Measurements from ENCODE around the gene NLRC5.

NLRC5 gene

DNA sequence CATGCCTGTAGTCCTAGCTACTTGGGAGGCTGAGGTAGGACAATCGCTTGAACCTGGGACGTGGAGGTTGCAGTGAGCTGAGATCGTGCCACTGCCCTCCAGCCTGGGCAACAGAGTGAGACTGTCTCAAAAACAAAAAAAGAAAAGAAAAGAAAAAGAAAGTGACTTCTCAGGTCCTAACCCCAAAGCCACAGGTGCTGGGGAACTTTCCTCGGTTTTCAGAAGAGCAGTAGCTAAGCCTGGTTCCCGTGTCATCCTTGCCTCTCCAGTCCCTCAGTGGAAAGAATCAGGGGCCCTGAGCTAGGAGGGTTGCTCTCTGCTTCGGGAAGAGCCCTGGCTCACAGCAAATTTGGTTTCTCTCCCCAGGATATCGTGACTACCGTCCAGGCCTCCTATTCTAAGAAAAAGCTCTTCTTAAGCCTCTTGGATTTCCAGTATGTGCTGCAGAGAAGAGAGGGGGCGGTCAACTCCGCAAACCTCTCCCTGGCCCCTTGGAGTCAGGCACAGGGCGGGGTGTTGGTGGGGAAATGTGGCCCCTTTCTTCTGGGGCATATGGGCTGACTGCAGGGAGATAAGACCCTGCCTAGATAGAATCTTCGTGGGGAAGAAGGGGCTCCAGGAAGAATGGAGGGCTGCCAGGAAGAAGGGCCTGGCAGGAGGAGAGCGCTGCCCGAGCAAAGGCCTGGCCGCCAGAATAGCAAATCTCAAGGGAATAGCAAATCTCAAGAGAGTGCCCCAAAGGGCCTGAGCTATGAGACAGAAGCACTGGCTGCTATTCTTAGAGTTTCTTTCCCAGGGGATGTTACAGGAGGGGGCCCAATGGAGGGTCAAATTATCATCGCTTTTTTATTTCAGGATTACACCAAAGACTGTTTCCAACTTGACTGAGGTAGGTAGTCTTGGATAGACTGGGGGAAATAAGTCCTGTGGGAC is 8.3 kb upstream of the NLRC5 start:
- Histone ChIP-seq H3K18ac (ENCODE audit: low read length) (peak overlapping the region; percentile 18), H2BK12ac (ENCODE audit: low read length) (peak overlapping the region; percentile 24), H3K14ac (ENCODE audit: low read length) (no peak overlapping the region), H3K27ac (replicated peaks; ENCODE audit: low read length) (peak overlapping the region; percentile 27), H3K9ac (ENCODE audit: low read depth, low read length, poor library complexity) (no peak overlapping the region), H3K4me3 (ENCODE audit: low read length in 2 of 2) (no peak overlapping the region), H3K36me3 (replicated peaks in 1 of 2; ENCODE audit: control insufficient read depth in 2 of 2, insufficient read depth in 2 of 2, low read length in 2 of 2) (no peaks in the 10 kb centered on the region), H3K9me3 (replicated peaks in 1 of 2; ENCODE audit: control insufficient read depth in 2 of 2, insufficient read depth in 1 of 2, low read depth in 1 of 2, low read length in 2 of 2) (no peaks in the 10 kb centered on the region), H2AFZ (ENCODE audit: low read length) (peak overlapping the region; percentile 72), H2AK5ac (ENCODE audit: low read depth, low read length) (no peak overlapping the region), H3K4me2 (ENCODE audit: insufficient read depth, low read length, poor library complexity, severe bottlenecking) (no peak overlapping the region), H3K4ac (ENCODE audit: low read length) (no peak overlapping the region), H2BK120ac (ENCODE audit: low read depth, low read length) (no peak overlapping the region), H3K79me1 (ENCODE audit: low read depth, low read length) (no peaks in the 10 kb centered on the region), H4K91ac (ENCODE audit: low read depth, low read length, poor library complexity) (no peak overlapping the region), H3K4me1 (ENCODE audit: control insufficient read depth in 2 of 2, insufficient read depth in 1 of 2, low read depth in 1 of 2, low read length in 2 of 2) (peaks cover 6 to 7% of the 10 kb centered on the region in 2 donors), H2BK15ac (ENCODE audit: low read length) (no peak overlapping the region), H3K27me3 (ENCODE audit: control insufficient read depth in 3 of 3, insufficient read depth in 3 of 3, low read depth in 1 of 3, low read length in 3 of 3) (peaks cover 0 to 47% (median 0%) of the 10 kb centered on the region in 3 experiments), H3K23ac (ENCODE audit: low read depth, low read length, poor library complexity) (no peak overlapping the region), H4K8ac (ENCODE audit: low read depth, low read length) (no peak overlapping the region), H2BK5ac (ENCODE audit: low read length) (no peak overlapping the region)
- DNase-seq (ENCODE audit: low spot score), result no peak
- no CpG with 5 or more reads among the region's 16 CpGs for WGBS, 2 donors (ENCODE audit: extremely low coverage in 2 of 2, insufficient read length in 2 of 2, insufficient replicate concordance in 1 of 2)

DNA sequence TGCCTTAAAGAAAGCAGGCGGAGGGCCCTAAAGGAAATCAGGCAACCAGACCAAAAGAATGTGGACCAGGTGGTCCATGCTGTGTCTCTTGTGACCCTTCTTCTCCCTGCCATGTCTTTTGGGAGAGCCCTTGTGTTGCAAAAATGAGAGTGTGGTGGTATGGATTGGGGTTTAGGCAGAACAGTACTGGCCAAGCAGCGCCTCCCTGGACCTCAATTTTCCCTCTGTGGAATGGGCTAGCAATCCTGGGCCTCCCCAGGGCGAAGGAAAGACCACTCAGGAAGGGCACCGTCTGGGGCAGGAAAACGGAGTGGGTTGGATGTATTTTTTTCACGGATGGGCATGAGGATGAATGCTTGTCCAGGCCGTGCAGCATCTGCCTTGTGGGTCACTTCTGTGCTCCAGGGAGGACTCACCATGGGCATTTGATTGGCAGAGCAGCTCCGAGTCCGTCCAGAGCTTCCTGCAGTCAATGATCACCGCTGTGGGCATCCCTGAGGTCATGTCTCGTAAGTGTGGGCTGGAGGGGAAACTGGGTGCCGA is 7.6 kb upstream of the NLRC5 start:
- no peak overlapping the region for H3K4ac ChIP-seq (ENCODE audit: low read length)
- H4K8ac ChIP-seq (ENCODE audit: low read depth, low read length), result no peak overlapping the region
- no peaks in the 10 kb centered on the region for H3K36me3 ChIP-seq (replicated peaks in 1 of 2; ENCODE audit: control insufficient read depth in 2 of 2, insufficient read depth in 2 of 2, low read length in 2 of 2)
- H3K27me3 ChIP-seq (ENCODE audit: control insufficient read depth in 3 of 3, insufficient read depth in 3 of 3, low read depth in 1 of 3, low read length in 3 of 3), result peaks cover 0 to 51% (median 0%) of the 10 kb centered on the region in 3 experiments
- no peak overlapping the region for H3K4me3 ChIP-seq (ENCODE audit: low read length in 2 of 2)
- H3K23ac ChIP-seq (ENCODE audit: low read depth, low read length, poor library complexity), result no peak overlapping the region
- no peak overlapping the region for H3K27ac ChIP-seq (replicated peaks; ENCODE audit: low read length)
- H3K14ac ChIP-seq (ENCODE audit: low read length), result peak overlapping the region; percentile 15
- no peak overlapping the region for H2BK12ac ChIP-seq (ENCODE audit: low read length)
- no peak overlapping the region for H2BK15ac ChIP-seq (ENCODE audit: low read length)
- H3K18ac ChIP-seq (ENCODE audit: low read length), result no peak overlapping the region
- no peaks in the 10 kb centered on the region for H3K9me3 ChIP-seq (replicated peaks in 1 of 2; ENCODE audit: control insufficient read depth in 2 of 2, insufficient read depth in 1 of 2, low read depth in 1 of 2, low read length in 2 of 2)
- H3K4me1 ChIP-seq (ENCODE audit: control insufficient read depth in 2 of 2, insufficient read depth in 1 of 2, low read depth in 1 of 2, low read length in 2 of 2), result peaks cover 6 to 7% of the 10 kb centered on the region in 2 donors
- H3K4me2 ChIP-seq (ENCODE audit: insufficient read depth, low read length, poor library complexity, severe bottlenecking), result no peak overlapping the region
- no CpG with 5 or more reads among the region's 12 CpGs for WGBS, 2 donors (ENCODE audit: extremely low coverage in 2 of 2, insufficient read length in 2 of 2, insufficient replicate concordance in 1 of 2)
- no peak overlapping the region for H2BK5ac ChIP-seq (ENCODE audit: low read length)
- H3K9ac ChIP-seq (ENCODE audit: low read depth, low read length, poor library complexity), result no peak overlapping the region
- H2AFZ ChIP-seq (ENCODE audit: low read length), result peak overlapping the region; percentile 72
- H4K91ac ChIP-seq (ENCODE audit: low read depth, low read length, poor library complexity), result no peak overlapping the region
- no peak for DNase-seq (ENCODE audit: low spot score)
- no peak overlapping the region for H2BK120ac ChIP-seq (ENCODE audit: low read depth, low read length)
- no peaks in the 10 kb centered on the region for H3K79me1 ChIP-seq (ENCODE audit: low read depth, low read length)
- no peak overlapping the region for H2AK5ac ChIP-seq (ENCODE audit: low read depth, low read length)

DNA sequence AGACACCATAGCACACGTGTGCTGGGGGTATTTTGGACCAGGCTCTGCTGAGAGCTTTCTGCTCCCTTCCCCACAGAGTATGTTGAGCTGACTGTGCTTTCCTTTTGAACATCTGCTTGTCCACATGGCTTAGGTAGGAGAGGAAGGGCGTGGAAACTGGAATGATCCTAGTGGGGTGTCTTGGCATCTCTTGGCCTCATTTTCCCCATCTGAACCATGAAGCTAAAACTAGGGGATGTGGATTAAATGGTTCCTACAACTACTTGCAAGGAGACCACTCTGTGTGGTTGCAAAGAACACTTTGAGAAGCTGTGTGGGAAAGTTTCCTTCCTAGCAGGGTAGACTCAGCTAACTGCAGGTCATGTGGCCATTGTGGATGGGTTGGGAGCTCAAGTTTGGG is 6.7 kb upstream of the NLRC5 start:
- Histone ChIP-seq H3K4me3 (ENCODE audit: low read length in 2 of 2) (no peak overlapping the region), H3K36me3 (replicated peaks in 1 of 2; ENCODE audit: control insufficient read depth in 2 of 2, insufficient read depth in 2 of 2, low read length in 2 of 2) (no peaks in the 10 kb centered on the region), H2BK120ac (ENCODE audit: low read depth, low read length) (no peak overlapping the region), H3K23ac (ENCODE audit: low read depth, low read length, poor library complexity) (no peak overlapping the region), H3K9ac (ENCODE audit: low read depth, low read length, poor library complexity) (no peak overlapping the region), H4K91ac (ENCODE audit: low read depth, low read length, poor library complexity) (no peak overlapping the region), H3K27me3 (ENCODE audit: control insufficient read depth in 3 of 3, insufficient read depth in 3 of 3, low read depth in 1 of 3, low read length in 3 of 3) (peaks cover 0 to 59% (median 0%) of the 10 kb centered on the region in 3 experiments), H2BK15ac (ENCODE audit: low read length) (no peak overlapping the region), H2AFZ (ENCODE audit: low read length) (no peak overlapping the region), H2BK5ac (ENCODE audit: low read length) (no peak overlapping the region), H3K27ac (replicated peaks; ENCODE audit: low read length) (no peak overlapping the region), H3K18ac (ENCODE audit: low read length) (no peak overlapping the region), H2BK12ac (ENCODE audit: low read length) (no peak overlapping the region), H3K14ac (ENCODE audit: low read length) (no peak overlapping the region), H3K4me2 (ENCODE audit: insufficient read depth, low read length, poor library complexity, severe bottlenecking) (no peak overlapping the region), H3K9me3 (replicated peaks in 1 of 2; ENCODE audit: control insufficient read depth in 2 of 2, insufficient read depth in 1 of 2, low read depth in 1 of 2, low read length in 2 of 2) (no peaks in the 10 kb centered on the region), H3K79me1 (ENCODE audit: low read depth, low read length) (no peaks in the 10 kb centered on the region), H3K4me1 (ENCODE audit: control insufficient read depth in 2 of 2, insufficient read depth in 1 of 2, low read depth in 1 of 2, low read length in 2 of 2) (peaks cover 6 to 7% of the 10 kb centered on the region in 2 donors), H3K4ac (ENCODE audit: low read length) (no peak overlapping the region), H4K8ac (ENCODE audit: low read depth, low read length) (no peak overlapping the region), H2AK5ac (ENCODE audit: low read depth, low read length) (no peak overlapping the region)
- DNase-seq (ENCODE audit: low spot score), result no peak
- WGBS, 2 donors (ENCODE audit: extremely low coverage in 2 of 2, insufficient read length in 2 of 2, insufficient replicate concordance in 1 of 2), result no CpG with 5 or more reads among the region's 2 CpGs

- Histone ChIP-seq H3K4me2 (ENCODE audit: insufficient read depth, low read length, poor library complexity, severe bottlenecking) (no peak overlapping the region), H2BK120ac (ENCODE audit: low read depth, low read length) (no peak overlapping the region), H3K4me3 (ENCODE audit: low read length in 2 of 2) (no peak overlapping the region), H3K9ac (ENCODE audit: low read depth, low read length, poor library complexity) (no peak overlapping the region), H4K8ac (ENCODE audit: low read depth, low read length) (no peak overlapping the region), H2AFZ (ENCODE audit: low read length) (no peak overlapping the region), H2BK12ac (ENCODE audit: low read length) (no peak overlapping the region), H3K4ac (ENCODE audit: low read length) (no peak overlapping the region), H3K18ac (ENCODE audit: low read length) (no peak overlapping the region), H3K27ac (replicated peaks; ENCODE audit: low read length) (no peak overlapping the region), H3K23ac (ENCODE audit: low read depth, low read length, poor library complexity) (no peak overlapping the region), H2AK5ac (ENCODE audit: low read depth, low read length) (no peak overlapping the region), H3K27me3 (ENCODE audit: control insufficient read depth in 3 of 3, insufficient read depth in 3 of 3, low read depth in 1 of 3, low read length in 3 of 3) (peaks cover 0 to 65% (median 4%) of the 10 kb centered on the region in 3 experiments), H3K36me3 (replicated peaks in 1 of 2; ENCODE audit: control insufficient read depth in 2 of 2, insufficient read depth in 2 of 2, low read length in 2 of 2) (no peaks in the 10 kb centered on the region), H3K79me1 (ENCODE audit: low read depth, low read length) (no peaks in the 10 kb centered on the region), H4K91ac (ENCODE audit: low read depth, low read length, poor library complexity) (no peak overlapping the region), H2BK5ac (ENCODE audit: low read length) (no peak overlapping the region), H3K9me3 (replicated peaks in 1 of 2; ENCODE audit: control insufficient read depth in 2 of 2, insufficient read depth in 1 of 2, low read depth in 1 of 2, low read length in 2 of 2) (no peaks in the 10 kb centered on the region), H3K4me1 (ENCODE audit: control insufficient read depth in 2 of 2, insufficient read depth in 1 of 2, low read depth in 1 of 2, low read length in 2 of 2) (peaks cover 6 to 7% of the 10 kb centered on the region in 2 donors), H2BK15ac (ENCODE audit: low read length) (peak overlapping the region; percentile 16), H3K14ac (ENCODE audit: low read length) (no peak overlapping the region)
- WGBS, 2 donors (ENCODE audit: extremely low coverage in 2 of 2, insufficient read length in 2 of 2, insufficient replicate concordance in 1 of 2), result no CpG with 5 or more reads among the region's 9 CpGs
- no peak for DNase-seq (ENCODE audit: low spot score)
These were observed 6.1 kb upstream of the NLRC5 start for GRCh38 chr16:56983211-56983751.
